Activated gamma-delta T cell (primary cell): ENCODE results near the gene SPATA31D3.
"Not testable (repeated sequence)": the region's sequence is repeated elsewhere in the genome, so short reads cannot be mapped to it uniquely, and the experiment has no call there.

Source experiments
- DNase-seq: peaks from one replicate; lab custom pipeline; 2025; lab: John Stamatoyannopoulos, UW

SPATA31D3 gene

GRCh38 chr9:81979196-81979595, 35.9 kb downstream of the SPATA31D3 start:
- no peak for DNase-seq

DNA sequence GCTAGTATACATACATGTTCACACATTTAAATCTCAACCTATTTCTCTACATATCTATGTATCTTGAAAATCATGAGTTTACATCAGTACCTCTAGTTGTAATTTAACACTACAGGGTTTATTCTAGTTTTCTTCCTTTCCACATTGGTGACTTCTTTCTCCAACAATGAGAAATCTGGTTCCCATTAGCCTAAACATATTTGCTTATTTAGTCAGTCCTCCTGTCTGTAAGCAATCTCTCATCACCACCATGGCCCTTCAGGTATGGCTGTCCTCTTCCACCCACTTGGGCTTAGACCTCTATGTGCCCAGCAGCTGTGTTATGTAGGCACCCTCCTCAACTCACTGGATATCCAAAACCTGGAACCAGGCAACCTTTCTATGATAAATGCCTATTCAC, 37.3 kb downstream of the SPATA31D3 start:
- DNase-seq: no peak

DNA sequence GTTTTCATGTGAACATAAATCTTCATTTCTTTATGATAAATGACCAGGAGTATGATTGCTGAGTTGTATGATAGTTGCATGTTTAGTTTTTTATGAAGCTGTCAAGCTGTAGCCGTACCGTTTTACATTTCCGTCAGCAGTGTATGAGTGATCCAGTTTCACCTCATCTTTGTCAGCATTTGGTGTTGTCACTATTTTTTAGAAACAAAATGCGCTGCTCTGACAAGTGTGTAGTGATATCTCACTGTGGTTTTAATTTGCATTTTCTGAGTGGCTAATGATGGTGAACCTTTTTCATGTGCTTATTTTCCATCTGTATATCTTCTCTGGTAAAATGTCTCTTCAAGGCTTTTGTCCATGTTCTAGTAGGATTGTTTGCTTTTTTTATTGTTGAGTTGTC, 38.6 kb downstream of the SPATA31D3 start:
- DNase-seq: no peak

- DNase-seq: no peak
Observed at GRCh38 chr9:81984928-81985327, 41.6 kb downstream of the SPATA31D3 start.

DNA sequence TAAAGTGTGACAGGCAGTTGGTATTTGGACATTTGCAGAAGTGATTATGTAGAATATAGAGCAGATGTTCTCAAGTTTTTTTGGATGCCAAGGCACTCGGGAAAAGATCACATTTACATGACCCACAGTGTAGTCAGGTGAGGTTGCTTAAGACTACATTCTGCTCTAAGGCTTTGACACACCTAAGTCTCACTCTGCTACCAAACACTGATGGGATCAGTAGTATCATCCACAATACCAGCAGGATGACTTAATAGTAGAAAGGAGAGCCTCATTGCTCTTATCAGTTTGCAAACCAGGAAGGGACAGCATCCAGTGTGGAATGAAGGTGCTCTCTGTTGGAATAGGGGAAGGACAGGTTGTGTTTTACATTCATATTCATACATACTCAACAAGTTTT, 42.8 kb downstream of the SPATA31D3 start:
- no peak for DNase-seq

DNA sequence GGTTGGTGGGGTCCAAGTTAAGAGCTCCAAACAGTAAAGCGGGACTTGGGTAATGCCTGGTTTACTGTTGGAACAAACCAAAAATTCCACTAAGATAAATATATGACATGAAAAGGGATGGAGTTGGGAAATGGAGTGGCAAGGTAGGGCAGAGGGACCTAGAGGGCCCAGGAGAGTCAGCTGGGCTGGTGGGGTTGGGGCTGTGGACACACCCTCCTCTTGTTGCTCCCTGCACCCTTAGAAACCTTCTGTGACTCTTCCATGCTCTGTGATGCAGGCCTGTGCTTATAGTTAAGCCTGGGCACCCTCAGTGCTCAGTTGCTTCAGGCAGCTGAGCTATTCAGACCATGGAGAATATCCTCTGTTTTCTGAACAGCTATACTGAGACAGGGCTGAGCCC, 45.2 kb downstream of the SPATA31D3 start, which contains the start of gene SPATA31D1:
SPATA31D1 (plus strand) TSS at position 301 of the 400 bp plus-strand sequence; CDS start at position 348, 47 bp downstream.
- DNase-seq: not testable (repeated sequence)

GRCh38 chr9:81989700-81990099, 46.4 kb downstream of the SPATA31D3 start:
- DNase-seq: no peak

- DNase-seq: no peak
Observed at GRCh38 chr9:81993656-81994055, 50.4 kb downstream of the SPATA31D3 start.
